GM12864 (cell line): ENCODE measurements around the gene PPP1R2C.

Source experiments
- DNase-seq: peaks from one replicate; pipeline ENCODE4 v3.0.0-alpha.2; 2011; ENCODE audit warnings: low read depth
- H3K4me3 ChIP-seq: 2 replicates; pipeline ENCODE4 v1.5.1; 2011; ENCODE audit warnings: mild to moderate bottlenecking, low read depth, low read length, control low read depth
- CTCF ChIP-seq: IDR thresholded peaks from 2 replicates; pipeline ENCODE4 v1.5.1; 2011; ENCODE audit warnings: low read depth, mild to moderate bottlenecking, moderate library complexity, low read length, control low read depth, inconsistent platforms; ENCODE audit errors: missing control alignments

PPP1R2C gene

DNA sequence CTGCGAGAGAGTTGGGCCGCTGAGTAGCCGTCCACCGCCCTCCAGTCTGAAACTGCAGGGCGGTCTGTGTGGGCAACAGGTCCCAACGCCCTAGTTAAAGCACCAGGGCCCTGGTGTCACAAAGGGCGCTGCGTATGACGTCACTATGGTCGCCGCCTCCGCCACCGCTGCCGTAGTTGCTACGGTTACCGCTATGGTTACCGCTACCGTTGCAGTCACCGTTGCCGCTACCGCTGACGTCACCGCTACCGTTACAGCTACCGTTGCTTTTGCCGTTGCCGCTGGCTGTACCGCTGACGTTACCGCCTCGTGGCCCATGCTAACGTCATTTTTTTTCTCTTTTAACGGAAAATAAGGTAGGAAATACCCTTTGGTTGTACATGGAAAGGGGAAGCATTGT is at the start of gene PPP1R2C:
Gene PPP1R2C (minus strand): TSS at position 68 of the 400 bp plus-strand sequence. CDS start 84 bp downstream, outside the sequence.
- DNase-seq: no peak
- TF ChIP-seq CTCF: no peak
- no peak within 1 kb of the TSS for H3K4me3 ChIP-seq

DNA sequence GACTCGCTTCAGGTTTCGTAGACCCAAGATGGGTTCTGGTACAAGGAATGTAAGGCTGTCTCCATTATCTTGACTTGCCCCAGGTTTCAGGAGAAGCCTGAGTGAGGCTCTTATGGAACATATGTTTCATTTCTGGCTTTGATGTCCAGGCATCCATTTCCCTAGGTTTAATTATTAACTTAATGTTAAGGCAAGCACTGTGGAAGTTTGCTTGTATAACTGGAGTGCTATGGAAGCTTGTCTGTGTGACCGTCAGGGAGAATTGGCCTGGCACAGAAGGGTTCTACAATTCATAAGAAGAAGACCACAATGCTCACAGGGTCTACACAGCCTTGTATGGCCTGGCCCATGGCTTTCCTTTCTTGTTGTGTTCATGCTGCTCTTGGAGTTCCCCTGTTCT is 47.2 kb upstream of the PPP1R2C start:
- TF ChIP-seq CTCF: no peak
- H3K4me3 ChIP-seq: no peak overlapping the region
- DNase-seq: no peak

- no peak for DNase-seq
- no peak for TF ChIP-seq CTCF
- no peak overlapping the region for H3K4me3 ChIP-seq
These were observed 46.6 kb upstream of the PPP1R2C start for GRCh38 chrX:42824541-42824940.

- TF ChIP-seq CTCF: no peak
- no peak for DNase-seq
- no peak overlapping the region for H3K4me3 ChIP-seq
These were observed 45.5 kb upstream of the PPP1R2C start for GRCh38 chrX:42823443-42823842.

DNA sequence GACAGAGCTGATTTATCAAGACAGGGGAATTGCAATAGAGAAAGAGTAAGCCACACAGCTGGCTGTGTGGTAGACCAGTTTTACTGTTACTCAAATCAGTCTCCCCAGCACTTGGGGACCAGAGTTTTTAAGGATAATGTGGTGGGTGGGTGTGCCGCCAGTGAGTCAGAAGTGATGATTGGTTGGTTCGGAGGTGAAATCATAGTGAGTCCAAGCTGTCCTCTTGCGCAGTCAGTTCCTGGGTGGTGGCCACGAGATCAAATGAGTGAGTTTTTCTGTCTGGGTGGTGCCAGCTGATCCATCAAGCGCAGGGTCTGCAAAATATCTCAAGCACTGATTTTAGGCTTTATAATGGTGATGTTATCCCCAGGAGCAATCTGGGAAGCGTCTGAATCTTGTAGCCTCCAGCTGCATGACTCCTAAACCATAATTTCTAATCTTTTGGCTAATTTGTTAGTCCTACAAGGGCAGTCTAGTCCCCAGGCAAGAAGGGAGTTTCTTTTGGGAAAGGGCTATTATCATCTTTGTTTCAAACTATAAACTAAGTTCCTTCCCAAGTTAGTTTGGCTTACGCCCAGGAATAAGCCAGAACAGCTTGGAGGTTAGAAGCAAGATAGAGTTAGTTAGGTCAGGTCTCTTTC is 44.0 kb upstream of the PPP1R2C start:
- no peak for DNase-seq
- no peak for TF ChIP-seq CTCF
- H3K4me3 ChIP-seq: no peak overlapping the region

DNA sequence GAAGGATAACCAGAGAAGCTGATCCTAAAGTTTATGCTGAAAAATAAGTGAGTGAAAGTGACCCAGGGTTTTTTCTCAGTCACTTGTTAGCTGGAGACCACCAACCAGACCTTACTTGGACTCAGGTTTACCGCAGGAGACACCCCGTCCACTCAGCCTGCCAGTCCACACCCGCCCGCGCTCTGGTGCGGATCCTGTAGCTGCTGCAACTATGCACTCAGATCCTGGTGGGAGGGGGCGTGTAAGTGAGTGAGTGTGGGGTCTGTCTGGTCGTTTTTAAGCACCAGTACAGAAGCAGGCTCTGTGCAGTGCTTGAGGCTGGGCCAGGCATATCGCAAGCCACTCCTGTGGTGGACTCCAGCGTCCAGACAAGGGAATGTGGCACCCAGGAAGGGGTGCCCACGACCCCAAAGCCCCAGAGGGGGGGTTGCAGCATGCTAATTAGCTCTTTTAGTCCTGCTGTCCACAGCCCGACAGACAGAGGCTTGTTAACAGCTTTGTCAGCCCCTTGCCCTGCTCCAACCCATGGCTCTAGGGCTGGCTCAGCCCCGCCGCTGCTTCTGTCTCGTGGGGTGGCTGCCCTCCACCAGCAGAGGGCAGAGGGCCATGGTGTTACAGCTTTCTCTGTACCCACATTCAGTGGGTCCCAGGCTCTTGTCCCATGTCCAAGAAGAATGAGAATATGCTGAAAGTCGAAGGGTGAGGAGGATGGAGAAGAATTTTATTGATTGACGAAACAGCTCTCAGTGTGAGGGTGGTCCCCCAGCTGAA is 40.4 kb upstream of the PPP1R2C start:
- DNase-seq: no peak
- no peak overlapping the region for H3K4me3 ChIP-seq
- TF ChIP-seq CTCF: no peak
